WI38 (cell line): Measurements from ENCODE around the gene BAIAP3.

Source experiments
- H3K4me3 ChIP-seq: 2 replicates; pipeline ENCODE4 v1.5.1; 2011; ENCODE audit warnings: low read depth, mild to moderate bottlenecking, control low read depth, low read length
- CTCF ChIP-seq: IDR thresholded peaks from 2 replicates; pipeline ENCODE4 v1.5.1; 2012; ENCODE audit warnings: low read depth, mild to moderate bottlenecking, control low read depth, low read length

Gene BAIAP3

GRCh38 chr16:1343428-1344242, 10.2 kb downstream of the BAIAP3 start:
- H3K4me3 ChIP-seq = no peak overlapping the region
- no peak for TF ChIP-seq CTCF

- no peak for TF ChIP-seq CTCF
- H3K4me3 ChIP-seq = no peak overlapping the region
Observed at GRCh38 chr16:1344499-1344898, 11.1 kb downstream of the BAIAP3 start.

GRCh38 chr16:1345087-1345486, 11.6 kb downstream of the BAIAP3 start:
- TF ChIP-seq CTCF = no peak
- no peak overlapping the region for H3K4me3 ChIP-seq

GRCh38 chr16:1345651-1346421, 12.4 kb downstream of the BAIAP3 start:
- TF ChIP-seq CTCF = no peak
- H3K4me3 ChIP-seq = no peak overlapping the region

GRCh38 chr16:1346422-1347285, 13.2 kb downstream of the BAIAP3 start:
- no peak for TF ChIP-seq CTCF
- no peak overlapping the region for H3K4me3 ChIP-seq

GRCh38 chr16:1347286-1347855, 13.9 kb downstream of the BAIAP3 start:
- no peak for TF ChIP-seq CTCF
- no peak overlapping the region for H3K4me3 ChIP-seq
